Measurements from ENCODE around the gene POU2F2.

DNA sequence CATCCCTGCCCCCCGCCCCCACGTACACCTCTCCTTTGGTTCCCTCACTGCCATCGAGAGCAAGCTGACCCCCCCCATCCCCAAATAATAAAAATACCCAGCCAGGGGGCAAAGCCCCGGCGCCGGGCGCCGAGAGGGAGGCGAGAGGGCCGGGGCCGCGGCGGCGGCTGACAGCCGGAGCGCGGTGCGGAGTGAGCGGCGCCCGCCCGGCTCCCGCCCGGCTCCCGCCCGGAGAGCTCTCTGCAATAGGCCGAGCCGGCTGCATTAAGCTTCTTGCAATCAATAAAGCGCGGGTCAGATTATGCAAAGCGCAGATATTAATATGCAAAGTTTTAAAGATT lies 44.4 kb upstream of the POU2F2 start:
- TF ChIP-seq, protein P1, sequence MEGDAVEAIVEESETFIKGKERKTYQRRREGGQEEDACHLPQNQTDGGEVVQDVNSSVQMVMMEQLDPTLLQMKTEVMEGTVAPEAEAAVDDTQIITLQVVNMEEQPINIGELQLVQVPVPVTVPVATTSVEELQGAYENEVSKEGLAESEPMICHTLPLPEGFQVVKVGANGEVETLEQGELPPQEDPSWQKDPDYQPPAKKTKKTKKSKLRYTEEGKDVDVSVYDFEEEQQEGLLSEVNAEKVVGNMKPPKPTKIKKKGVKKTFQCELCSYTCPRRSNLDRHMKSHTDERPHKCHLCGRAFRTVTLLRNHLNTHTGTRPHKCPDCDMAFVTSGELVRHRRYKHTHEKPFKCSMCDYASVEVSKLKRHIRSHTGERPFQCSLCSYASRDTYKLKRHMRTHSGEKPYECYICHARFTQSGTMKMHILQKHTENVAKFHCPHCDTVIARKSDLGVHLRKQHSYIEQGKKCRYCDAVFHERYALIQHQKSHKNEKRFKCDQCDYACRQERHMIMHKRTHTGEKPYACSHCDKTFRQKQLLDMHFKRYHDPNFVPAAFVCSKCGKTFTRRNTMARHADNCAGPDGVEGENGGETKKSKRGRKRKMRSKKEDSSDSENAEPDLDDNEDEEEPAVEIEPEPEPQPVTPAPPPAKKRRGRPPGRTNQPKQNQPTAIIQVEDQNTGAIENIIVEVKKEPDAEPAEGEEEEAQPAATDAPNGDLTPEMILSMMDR (IDR thresholded peaks at IDR 0.05) = no peak
- TF ChIP-seq POLR2A (IDR thresholded peaks at IDR 0.05) = no peak
